ENCODE results near the gene MME. TPM values are rescaled to one million over a fixed set of nuclear protein-coding genes. Genes with fewer than 3 reads are reported as not detected.
"Not testable (repeated sequence)": the region's sequence is repeated elsewhere in the genome, so short reads cannot be mapped to it uniquely, and the experiment has no call there.

MME gene
- polyA plus RNA-seq, 3 donors, result 0.27 to 1.0 (median 0.73) TPM

DNA sequence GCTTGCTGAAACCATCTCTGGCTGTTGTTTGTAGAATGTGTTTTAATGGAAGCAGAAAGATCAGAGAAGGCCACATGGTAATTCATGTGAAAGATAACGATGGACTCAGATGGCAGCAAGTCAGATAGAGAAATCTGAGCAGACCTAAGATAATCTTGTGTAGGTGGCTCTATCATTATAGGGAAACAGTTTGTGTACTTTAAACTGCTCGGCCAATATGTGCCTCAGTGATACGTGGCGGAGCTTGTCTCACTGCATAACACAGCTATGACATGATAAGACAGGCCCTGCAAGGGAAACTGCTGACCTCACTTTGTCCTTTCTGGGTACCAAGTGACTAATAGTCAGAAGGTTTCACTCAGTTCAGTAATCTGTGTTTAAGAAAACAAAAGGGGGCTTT, 51.0 kb downstream of the MME start:
- Mint-ChIP-seq H3K9me3 (peaks cover 0 to 6% (median 4%) of the 10 kb centered on the region in 7 donors), H3K27ac (no peak overlapping the region), H3K27me3 (ENCODE audit: low read depth in 3 of 3) (peaks cover 0 to 2% (median 0%) of the 10 kb centered on the region in 3 donors), H3K4me1 (peaks cover 10% of the 10 kb centered on the region), H3K4me3 (no peak overlapping the region), H3K36me3 (no peaks in the 10 kb centered on the region)
- DNase-seq, result no peak
- H3K9me3 ChIP-seq (replicated peaks in 1 of 2; ENCODE audit: control insufficient read depth in 1 of 2, insufficient read depth in 1 of 2, low read length in 2 of 2), result no peaks in the 10 kb centered on the region
- no peak overlapping the region for H3K27ac ChIP-seq (ENCODE audit: low read depth in 1 of 2, low read length in 2 of 2)
- H3K4me3 ChIP-seq (replicated peaks in 1 of 3; ENCODE audit: low read depth in 2 of 3, low read length in 3 of 3), result no peak overlapping the region
- H3K4me2 ChIP-seq (replicated peaks; ENCODE audit: extremely low read depth, low read length, poor library complexity, severe bottlenecking), result no peak overlapping the region
- H3K9ac ChIP-seq (ENCODE audit: insufficient read depth, low read length, poor library complexity, severe bottlenecking), result no peak overlapping the region
- intact Hi-C loops (cut with micrococcal nuclease), result no loop called here
- peaks cover 0 to 2% of the 10 kb centered on the region in 2 donors for H3K4me1 ChIP-seq (ENCODE audit: control insufficient read depth in 1 of 2, insufficient read depth in 2 of 2, low read length in 2 of 2)
- no peaks in the 10 kb centered on the region for H3K36me3 ChIP-seq (replicated peaks in 1 of 2; ENCODE audit: control insufficient read depth in 1 of 2, insufficient read depth in 2 of 2, low read length in 2 of 2)
- no peaks in the 10 kb centered on the region for H4K20me1 ChIP-seq (ENCODE audit: insufficient read depth, low read length)
- 98% methylated on average over 4 of the region's 4 CpGs for whole genome bisulfite sequencing (ENCODE audit: insufficient coverage)
- H3K27me3 ChIP-seq (ENCODE audit: control insufficient read depth in 2 of 2, insufficient read depth in 2 of 2, low read length in 2 of 2), result no peaks in the 10 kb centered on the region
- no peaks in the 10 kb centered on the region for H3K79me2 ChIP-seq (ENCODE audit: insufficient read depth, low read length)
- no peak overlapping the region for H2AFZ ChIP-seq (ENCODE audit: insufficient read depth, low read depth, low read length, poor library complexity, severe bottlenecking)
- TF ChIP-seq, protein P1, sequence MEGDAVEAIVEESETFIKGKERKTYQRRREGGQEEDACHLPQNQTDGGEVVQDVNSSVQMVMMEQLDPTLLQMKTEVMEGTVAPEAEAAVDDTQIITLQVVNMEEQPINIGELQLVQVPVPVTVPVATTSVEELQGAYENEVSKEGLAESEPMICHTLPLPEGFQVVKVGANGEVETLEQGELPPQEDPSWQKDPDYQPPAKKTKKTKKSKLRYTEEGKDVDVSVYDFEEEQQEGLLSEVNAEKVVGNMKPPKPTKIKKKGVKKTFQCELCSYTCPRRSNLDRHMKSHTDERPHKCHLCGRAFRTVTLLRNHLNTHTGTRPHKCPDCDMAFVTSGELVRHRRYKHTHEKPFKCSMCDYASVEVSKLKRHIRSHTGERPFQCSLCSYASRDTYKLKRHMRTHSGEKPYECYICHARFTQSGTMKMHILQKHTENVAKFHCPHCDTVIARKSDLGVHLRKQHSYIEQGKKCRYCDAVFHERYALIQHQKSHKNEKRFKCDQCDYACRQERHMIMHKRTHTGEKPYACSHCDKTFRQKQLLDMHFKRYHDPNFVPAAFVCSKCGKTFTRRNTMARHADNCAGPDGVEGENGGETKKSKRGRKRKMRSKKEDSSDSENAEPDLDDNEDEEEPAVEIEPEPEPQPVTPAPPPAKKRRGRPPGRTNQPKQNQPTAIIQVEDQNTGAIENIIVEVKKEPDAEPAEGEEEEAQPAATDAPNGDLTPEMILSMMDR (IDR thresholded peaks at IDR 0.05), result no peak

DNA sequence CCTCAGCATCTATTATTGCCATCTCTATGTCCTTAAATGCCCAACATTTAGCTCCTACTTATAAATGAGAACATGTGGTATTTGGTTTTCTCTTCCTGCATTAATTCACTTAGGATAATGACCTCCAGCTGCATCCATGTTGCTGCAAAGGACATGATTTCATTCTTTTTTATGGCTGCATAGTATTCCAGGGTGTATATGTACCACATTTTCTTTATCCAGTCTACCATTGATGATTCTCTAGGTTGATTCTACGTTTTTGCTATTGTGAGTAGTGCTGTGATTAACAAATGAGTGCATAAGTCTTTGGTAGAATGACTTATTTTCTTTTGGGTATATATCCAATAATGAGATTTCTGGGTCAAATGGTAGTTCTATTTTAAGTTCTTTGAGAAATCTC, 54.2 kb downstream of the MME start:
- H3K4me3 ChIP-seq (replicated peaks in 1 of 3; ENCODE audit: low read depth in 2 of 3, low read length in 3 of 3); H3K9me3 ChIP-seq (replicated peaks in 1 of 2; ENCODE audit: control insufficient read depth in 1 of 2, insufficient read depth in 1 of 2, low read length in 2 of 2); H3K4me2 ChIP-seq (replicated peaks; ENCODE audit: extremely low read depth, low read length, poor library complexity, severe bottlenecking); H3K27ac ChIP-seq (ENCODE audit: low read depth in 1 of 2, low read length in 2 of 2); intact Hi-C loops (cut with micrococcal nuclease); H3K36me3 ChIP-seq (replicated peaks in 1 of 2; ENCODE audit: control insufficient read depth in 1 of 2, insufficient read depth in 2 of 2, low read length in 2 of 2); H4K20me1 ChIP-seq (ENCODE audit: insufficient read depth, low read length); H3K27ac Mint-ChIP-seq; H3K4me1 ChIP-seq (ENCODE audit: control insufficient read depth in 1 of 2, insufficient read depth in 2 of 2, low read length in 2 of 2); DNase-seq; H3K79me2 ChIP-seq (ENCODE audit: insufficient read depth, low read length); H3K36me3 Mint-ChIP-seq; H3K27me3 Mint-ChIP-seq (ENCODE audit: low read depth in 3 of 3); H3K9me3 Mint-ChIP-seq; H3K27me3 ChIP-seq (ENCODE audit: control insufficient read depth in 2 of 2, insufficient read depth in 2 of 2, low read length in 2 of 2); H3K9ac ChIP-seq (ENCODE audit: insufficient read depth, low read length, poor library complexity, severe bottlenecking); H2AFZ ChIP-seq (ENCODE audit: insufficient read depth, low read depth, low read length, poor library complexity, severe bottlenecking); H3K4me1 Mint-ChIP-seq; H3K4me3 Mint-ChIP-seq: not testable (repeated sequence)
- WGBS (ENCODE audit: insufficient coverage), result no CpG with 5 or more reads among the region's 1 CpG

Data from CD14-positive monocyte (primary cell).